ENCODE data around the gene RASA3.

- TF ChIP-seq SUZ12 (IDR thresholded peaks at IDR 0.05; ENCODE audit: extremely low read depth, insufficient read depth, insufficient read length) (no peak), ZNF274 (IDR thresholded peaks at IDR 0.05; ENCODE audit: low read depth, low read length) (no peak), YY1 (IDR thresholded peaks at IDR 0.05; ENCODE audit: insufficient read depth, insufficient read length) (no peak)
These were observed 152.5 kb downstream of the RASA3 start for GRCh38 chr13:113979791-113980471.

Measured in NT2/D1 (cell line).